A549 (cell line): Measurements from ENCODE around the gene THADA.

Experiments
- CBX2 ChIP-seq: fragments of 200-600 bp; sonication (generic); IDR thresholded peaks from 2 replicates; pipeline ENCODE4 v1.6.1; 2016; ENCODE audit warnings: low read depth, mild to moderate bottlenecking, borderline replicate concordance
- CTCF ChIP-seq: fragments of >200 bp; sonication (Bioruptor Twin); formaldehyde crosslinking; IDR thresholded peaks from 3 replicates; pipeline ENCODE4 v1.5.1; 2016
- TF ChIP-seq, protein P1 (sequence below): IDR thresholded peaks from 2 replicates; pipeline ENCODE4 v1.6.1; 2012

- TF ChIP-seq CTCF (no peak), CBX2 (no peak)
- TF ChIP-seq, protein P1, sequence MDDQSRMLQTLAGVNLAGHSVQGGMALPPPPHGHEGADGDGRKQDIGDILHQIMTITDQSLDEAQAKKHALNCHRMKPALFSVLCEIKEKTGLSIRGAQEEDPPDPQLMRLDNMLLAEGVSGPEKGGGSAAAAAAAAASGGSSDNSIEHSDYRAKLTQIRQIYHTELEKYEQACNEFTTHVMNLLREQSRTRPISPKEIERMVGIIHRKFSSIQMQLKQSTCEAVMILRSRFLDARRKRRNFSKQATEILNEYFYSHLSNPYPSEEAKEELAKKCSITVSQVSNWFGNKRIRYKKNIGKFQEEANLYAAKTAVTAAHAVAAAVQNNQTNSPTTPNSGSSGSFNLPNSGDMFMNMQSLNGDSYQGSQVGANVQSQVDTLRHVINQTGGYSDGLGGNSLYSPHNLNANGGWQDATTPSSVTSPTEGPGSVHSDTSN: no peak
Observed at GRCh38 chr2:43534569-43534968, 61.3 kb downstream of the THADA start.
